Measurements from ENCODE around the gene EIF3D.
A peak's percentile ranks its signal among the peaks of the same experiment; 100 is the strongest.
"Not testable (repeated sequence)": the region's sequence is repeated elsewhere in the genome, so short reads cannot be mapped to it uniquely, and the experiment has no call there.

The EIF3D gene

GRCh38 chr22:36548606-36549005, 19.6 kb upstream of the EIF3D start:
- no peak for DNase-seq

- DNase-seq: no peak
Measured at GRCh38 chr22:36546932-36547331, 18.0 kb upstream of the EIF3D start.

DNA sequence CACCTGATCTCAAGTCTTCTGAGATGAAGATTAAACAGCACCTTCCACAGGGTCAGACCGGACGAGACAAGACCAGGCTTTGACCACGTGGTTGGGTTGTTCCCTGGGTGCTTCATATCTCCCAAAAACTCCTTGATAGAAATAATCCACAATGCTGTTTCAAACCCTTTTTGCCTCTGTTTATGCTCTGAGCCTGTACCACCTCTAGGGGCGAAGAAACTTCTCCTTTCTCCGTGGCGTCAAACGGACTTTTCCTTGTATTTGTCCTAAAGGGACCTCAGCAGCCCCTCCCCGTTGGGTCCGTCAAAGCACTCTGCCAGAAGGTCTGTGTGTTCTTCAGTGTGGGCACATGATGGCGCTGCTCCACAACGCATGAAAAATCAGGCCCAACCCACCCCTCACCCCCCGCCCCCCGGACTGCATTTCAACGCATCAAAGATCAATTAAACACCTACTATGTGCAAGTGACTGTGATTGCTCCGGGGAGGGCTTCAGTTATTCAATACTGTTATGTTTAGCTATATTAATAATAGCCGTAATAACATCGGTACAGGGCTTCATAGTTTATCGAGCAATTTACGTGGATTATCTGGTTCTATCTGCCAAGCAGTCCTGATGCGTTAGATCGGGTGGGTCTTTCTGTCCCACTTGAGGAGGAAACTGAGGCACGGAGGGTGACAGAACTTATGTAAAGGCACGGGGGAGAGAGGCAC, 17.3 kb upstream of the EIF3D start:
- DNase-seq: peak; percentile 63

DNA sequence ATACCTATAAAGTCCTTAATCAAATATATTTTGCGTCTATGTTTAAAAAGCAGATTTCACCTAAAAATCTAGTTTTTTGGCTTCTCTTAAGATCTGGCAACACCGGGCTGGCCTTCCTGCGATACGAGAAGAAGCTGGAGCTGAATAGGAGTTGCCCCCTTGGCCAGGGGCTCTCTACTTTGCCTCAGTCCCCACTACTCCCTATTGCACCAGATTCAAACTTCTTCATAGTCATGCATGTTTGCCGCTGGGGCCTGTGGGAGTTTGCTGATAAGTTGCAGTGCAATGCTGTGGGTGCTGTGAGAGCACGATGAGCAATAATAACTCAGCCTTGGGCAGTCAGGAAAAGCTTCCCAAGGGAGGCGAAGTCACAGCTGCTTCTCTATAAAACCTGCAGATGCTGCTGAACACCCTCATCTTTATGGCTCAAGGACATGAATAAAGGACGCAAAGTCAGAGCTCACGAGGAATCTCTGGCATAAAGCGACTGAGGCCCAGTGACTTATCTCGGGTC, 15.2 kb upstream of the EIF3D start:
- DNase-seq: no peak

DNA sequence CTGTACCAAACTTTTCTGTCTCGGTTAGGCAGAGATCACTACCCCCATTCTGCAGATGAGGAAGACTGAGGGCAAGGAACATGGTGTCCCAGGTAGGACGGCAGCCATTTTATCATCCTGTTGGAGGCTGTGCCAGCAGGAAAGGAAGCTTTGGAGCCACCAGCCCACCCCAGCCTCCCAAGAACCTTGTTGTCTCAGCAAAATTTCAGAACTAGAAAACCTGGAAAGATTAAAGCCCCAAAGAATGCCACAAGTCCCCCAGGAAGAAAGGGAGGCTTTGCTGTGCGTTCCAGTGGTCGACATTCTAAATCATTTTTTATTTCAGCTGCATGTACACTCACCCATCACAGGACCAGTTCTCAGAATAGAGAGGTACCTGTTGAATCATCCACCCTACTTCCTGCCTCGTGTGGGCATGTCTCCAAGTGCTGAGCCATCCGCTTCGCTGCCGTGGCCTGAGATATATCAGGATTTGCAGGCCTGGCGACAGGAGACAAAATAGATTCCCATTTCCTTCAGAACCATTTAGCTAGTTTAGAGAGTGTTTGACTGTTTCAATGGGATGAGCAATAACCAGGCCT, 13.0 kb upstream of the EIF3D start:
- no peak for DNase-seq

GRCh38 chr22:36540867-36541642, 12.1 kb upstream of the EIF3D start:
- no peak for DNase-seq

DNA sequence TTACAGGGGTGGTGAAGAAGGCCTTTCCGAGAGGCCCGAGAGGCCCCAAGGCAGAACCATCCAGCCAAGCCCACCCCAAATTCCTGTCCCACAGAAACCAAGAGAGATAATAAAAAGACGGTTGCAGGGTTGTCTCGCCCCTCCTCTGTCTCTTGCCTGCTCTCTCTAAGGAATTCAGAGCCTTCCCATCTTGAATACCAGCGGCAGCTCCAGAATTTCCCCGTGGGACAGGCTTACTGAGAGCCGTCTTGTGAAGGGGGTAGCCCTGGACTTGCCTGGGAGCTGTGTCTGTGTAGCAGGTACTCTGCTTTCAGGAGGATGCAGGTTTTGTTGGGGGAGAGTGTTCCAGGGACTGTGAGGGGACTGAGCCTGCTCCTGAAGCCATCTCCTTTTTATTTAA, 9.6 kb upstream of the EIF3D start:
- no peak for DNase-seq

GRCh38 chr22:36536717-36537116, 7.8 kb upstream of the EIF3D start:
- no peak for DNase-seq

- DNase-seq: not testable (repeated sequence)
Measured at GRCh38 chr22:36533320-36533719, 4.4 kb upstream of the EIF3D start.

- DNase-seq: no peak
Measured at GRCh38 chr22:36532466-36532865, 3.5 kb upstream of the EIF3D start.

DNA sequence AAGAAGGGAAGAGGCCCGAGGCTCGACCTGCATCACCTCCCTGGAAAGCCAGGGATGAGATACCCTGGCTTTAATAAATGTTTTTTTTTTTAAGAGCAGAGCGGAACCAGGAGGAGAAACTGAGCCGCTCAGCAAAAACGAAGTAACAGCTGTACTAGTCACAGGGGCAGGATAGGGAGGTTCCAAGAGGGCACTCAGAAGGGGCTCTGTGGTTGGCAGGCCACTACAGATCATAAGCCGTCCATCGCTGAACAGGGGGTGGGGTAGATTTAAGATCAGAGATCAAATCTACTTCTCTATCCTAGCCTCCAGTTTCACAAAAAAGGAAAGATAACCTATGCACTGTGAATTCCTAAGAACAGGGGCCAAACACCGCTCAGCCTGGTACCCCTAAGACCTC, 625 bp downstream of the EIF3D start:
- no peak for DNase-seq

GRCh38 chr22:36522662-36523061, 6.3 kb downstream of the EIF3D start:
- no peak for DNase-seq

DNA sequence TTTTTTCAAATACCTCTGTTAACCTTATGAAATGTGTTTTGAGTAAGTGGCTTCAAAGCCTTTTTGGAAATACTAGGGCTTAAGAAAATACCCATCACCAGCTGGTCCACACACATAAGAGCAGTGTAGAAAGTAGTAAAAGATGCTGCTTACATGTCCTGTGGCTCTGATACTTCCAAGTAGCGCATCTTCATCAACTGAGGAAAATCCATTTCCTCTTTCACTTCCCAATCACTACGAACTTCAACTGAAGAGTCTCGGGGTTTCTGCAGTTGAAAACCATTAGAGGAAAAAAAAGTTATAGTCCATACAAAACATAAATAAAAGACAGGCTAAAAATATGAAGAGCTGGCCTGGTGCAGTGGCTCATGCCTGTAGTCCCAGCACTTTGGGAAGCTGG, 8.5 kb downstream of the EIF3D start:
- no peak for DNase-seq

DNA sequence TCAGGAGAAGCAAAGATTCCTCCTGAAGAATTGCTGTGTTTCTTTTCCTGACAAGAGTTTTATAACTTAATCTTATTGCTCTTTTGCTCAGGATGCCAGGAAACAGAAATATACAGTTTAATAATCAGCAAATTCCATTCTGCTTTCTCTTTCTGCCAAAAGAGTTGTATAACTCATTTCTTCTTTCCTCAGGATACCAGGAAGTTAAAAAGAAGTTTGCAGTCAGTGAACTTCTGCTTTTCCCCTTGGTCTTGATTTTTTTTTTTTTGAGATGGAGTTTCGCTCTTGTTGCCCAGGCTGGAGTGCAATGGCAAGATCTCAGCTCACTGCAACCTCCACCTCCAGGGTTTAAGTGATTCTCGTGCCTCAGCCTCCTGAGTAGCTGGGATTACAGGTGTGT, 9.1 kb downstream of the EIF3D start:
- DNase-seq: not testable (repeated sequence)

DNA sequence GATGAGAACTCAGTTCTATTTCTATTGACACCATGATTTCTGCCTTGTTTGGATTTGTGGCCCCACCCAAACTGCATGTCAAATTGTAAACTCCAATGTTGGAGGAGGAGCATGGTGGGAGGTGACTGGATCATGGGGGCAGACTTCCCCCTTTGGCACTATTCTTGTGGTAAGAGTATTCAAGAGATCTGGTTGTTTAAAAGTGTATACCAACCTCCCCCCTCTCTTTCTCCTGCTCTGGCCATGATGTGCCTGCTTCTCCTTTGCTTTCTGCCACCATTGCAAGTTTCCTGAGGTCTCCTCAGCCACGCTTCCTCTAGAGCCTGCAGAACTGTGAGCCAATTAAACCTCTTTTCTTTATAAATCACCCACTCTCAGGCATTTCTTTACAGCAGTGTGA, 14.2 kb downstream of the EIF3D start:
- DNase-seq: no peak

- DNase-seq: no peak
Measured at GRCh38 chr22:36512991-36513390, 16.0 kb downstream of the EIF3D start.

DNA sequence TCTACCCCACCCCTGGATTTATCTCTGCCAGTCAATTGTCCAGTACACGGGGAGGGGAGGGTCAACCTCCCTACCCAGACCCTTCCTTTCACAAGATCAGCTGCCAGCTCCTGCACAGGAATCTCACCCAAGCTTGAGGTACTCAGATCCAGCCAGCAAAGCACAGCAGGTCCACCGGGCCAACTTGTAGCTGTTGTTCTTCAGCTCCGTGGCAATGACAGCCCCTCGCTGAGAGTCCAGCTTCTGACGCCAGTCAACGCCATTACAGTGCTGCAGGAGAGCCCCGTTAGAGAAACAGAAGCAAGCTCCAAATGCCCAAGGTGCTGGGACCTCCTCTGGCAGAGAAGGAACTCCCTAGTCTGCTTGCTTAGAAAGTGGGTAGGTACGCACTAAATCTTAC, 16.6 kb downstream of the EIF3D start:
- no peak for DNase-seq

- DNase-seq: no peak
Measured at GRCh38 chr22:36510966-36511881, 17.7 kb downstream of the EIF3D start.

DNA sequence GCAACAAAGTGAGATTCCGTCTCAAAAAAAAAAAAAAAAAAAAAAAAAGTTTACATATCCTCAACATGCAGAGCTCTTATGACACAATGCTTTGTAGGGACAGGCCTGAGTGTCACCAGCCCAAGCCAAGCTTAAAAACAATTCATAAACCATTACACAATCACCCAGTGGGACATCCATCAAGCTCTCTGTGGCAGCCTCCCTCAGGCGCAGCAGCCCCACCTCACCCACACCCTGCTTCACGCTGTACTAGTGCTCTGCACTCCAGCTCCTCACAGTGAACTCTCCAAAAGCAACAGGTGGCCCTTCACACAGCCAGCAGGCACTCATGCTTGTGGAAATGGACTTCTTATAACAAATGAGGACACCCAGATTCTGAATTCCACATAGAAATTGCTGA, 18.6 kb downstream of the EIF3D start:
- no peak for DNase-seq

DNA sequence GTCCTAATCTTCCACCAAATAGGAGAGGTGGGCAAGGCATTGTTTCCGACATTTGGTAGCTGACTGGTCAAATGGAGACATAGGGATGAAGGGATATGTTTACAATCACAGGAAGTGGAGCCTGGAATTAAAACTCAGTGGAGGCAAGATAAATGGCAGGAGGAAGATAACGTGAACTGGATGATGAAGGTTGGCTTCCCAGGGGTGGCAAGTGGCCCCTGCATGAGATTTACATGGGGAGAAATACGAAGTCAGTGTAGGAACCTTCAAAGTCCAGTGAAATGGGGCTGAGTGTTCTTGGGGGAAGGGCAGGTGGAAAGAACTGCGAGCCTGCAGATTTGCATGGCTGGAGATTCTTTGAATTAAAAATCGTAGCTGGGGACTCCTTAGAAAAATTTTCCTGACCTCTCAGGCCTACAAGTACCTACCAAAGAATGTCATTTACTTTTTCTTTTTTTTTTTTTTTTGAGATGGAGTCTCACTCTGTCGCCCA, 21.4 kb downstream of the EIF3D start:
- DNase-seq: no peak

DNA sequence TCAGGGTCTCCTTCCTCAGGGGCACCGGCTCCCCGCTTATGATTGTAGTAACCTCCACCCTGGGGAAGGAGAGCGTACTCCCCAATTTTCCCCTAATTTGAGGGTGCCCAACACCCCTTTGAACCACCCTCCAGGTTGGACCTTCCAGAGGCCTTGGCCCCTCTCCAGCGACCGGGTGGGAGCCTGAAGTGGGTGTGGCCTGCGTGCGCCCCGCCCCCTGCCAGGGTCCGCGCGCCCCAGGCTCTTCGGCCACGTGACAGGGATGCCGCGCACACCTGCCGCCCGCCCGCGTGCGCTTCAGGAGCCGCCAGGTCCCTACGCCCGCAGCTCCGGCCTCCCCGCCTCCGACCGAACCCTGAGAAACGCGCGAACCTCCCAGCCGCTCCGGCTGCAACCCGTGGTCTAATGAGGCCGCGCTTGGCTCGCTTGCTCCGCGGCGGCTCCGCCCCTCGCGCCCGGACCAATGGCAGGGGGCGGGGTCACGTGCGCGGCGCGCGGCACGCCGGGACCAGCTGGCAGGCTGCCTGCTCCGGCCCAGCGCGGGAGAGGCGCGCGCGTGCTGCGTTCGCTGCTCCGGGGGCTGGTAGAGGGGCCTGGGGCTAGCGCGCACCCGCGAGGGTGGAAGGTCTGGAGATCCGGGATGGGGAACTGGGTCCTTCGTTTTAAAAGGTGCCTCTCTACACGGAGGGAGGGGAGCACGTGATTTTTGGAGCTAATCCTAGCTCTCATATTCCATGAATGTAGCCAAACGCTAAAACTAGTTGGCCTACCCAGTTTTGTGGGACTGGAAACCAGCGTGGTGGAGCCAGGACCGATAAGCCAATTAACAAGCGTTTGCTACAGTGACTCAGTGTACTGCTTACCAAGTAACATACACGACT, 22.1 kb downstream of the EIF3D start, which contains the start of gene FOXRED2:
TSS of gene FOXRED2 (minus strand) at position 404 of the 881 bp plus-strand sequence. CDS start 618 bp downstream, outside the sequence.
- DNase-seq: peak; percentile 71
